ENCODE data around the gene TARS3. TPM values are rescaled to one million over a fixed set of nuclear protein-coding genes. Genes with fewer than 3 reads are reported as not detected.
A peak's percentile ranks its signal among the peaks of the same experiment; 100 is the strongest.

Gene TARS3
- total and polyA plus RNA-seq, 8 donors = 9.3 to 30.2 (median 26.1) TPM

DNA sequence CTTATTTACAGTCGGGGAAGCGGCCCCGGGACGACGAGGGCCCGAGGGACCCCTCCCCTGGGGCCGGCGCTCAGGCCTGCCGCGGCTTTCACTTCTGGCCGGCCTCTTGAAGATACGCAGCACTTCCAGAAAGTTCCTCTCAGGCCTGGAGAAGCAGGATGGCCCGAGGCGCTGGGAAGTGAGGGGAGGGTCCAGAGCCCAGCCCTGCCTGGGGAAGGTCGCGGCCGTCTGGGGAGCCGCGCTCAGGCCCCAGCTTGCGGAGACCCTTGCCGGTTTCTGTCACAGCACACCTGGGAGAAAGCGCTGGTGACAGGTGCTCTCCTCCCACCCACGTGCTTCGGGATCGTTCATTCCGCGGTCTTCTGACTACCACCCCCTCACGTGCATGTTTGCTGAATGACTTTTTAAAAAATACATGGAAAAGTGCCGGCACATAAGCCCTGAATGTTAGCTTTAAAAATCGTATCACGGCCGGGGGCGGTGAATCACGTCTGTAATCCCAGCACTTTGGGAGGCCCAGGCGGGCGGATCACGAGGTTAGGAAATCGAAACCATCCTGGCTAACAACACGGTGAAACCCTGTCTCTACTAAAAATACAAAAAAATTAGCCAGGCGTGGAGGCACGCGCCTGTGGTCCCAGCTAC lies 71.4 kb downstream of the TARS3 start:
- ATAC-seq (peak; percentile 61), DNase-seq (peak in 2 of 4 donors; percentile 43 to 54)
- peaks cover 14 to 51% of the 10 kb centered on the region in 2 donors for H3K4me1 ChIP-seq
- H3K36me3 ChIP-seq = peaks cover 0 to 13% of the 10 kb centered on the region in 2 donors
- no peaks in the 10 kb centered on the region for H3K9me3 ChIP-seq
- peak overlapping the region; percentile 98 to 99 for H3K27ac ChIP-seq
- intact Hi-C loops (cut with DNase I) = no loop called here
- TF ChIP-seq, protein P1, sequence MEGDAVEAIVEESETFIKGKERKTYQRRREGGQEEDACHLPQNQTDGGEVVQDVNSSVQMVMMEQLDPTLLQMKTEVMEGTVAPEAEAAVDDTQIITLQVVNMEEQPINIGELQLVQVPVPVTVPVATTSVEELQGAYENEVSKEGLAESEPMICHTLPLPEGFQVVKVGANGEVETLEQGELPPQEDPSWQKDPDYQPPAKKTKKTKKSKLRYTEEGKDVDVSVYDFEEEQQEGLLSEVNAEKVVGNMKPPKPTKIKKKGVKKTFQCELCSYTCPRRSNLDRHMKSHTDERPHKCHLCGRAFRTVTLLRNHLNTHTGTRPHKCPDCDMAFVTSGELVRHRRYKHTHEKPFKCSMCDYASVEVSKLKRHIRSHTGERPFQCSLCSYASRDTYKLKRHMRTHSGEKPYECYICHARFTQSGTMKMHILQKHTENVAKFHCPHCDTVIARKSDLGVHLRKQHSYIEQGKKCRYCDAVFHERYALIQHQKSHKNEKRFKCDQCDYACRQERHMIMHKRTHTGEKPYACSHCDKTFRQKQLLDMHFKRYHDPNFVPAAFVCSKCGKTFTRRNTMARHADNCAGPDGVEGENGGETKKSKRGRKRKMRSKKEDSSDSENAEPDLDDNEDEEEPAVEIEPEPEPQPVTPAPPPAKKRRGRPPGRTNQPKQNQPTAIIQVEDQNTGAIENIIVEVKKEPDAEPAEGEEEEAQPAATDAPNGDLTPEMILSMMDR (IDR thresholded peaks at IDR 0.05) = no peak
- peak overlapping the region; percentile 83 to 93 for H3K4me3 ChIP-seq
- H3K27me3 ChIP-seq = no peaks in the 10 kb centered on the region

DNA sequence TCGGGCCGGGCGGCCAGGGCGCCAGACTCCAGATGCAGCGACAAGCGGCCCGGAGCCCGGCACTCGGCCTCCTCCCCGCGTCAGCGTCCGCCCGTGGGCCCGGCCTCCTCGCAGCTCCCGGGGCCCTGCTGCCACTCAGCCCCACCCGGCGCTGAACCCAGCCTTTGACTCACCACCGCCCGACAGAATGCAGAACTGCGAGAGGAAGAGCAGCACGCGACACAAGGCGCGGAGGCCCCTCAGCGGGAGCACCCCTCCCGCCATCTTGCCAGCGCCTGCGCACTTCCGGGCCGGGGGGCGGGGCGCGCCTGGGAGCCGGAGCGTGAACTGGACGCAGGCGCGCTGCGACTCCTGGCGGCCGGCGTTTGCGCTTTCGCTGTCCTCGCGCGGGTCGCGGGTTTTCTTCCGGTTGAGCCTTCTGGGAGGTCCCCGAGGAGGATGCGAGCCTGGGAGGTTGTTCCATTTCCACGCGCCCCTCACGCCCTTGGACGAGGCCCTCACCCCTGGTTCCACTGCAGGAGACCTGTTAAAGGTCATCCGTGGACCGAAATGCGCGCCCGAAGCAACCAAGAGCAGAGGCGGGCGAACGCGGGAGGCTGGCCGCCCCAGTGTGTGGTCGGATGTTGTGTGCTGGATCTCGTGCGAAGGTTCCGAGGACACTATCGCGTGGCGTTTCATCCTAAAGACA lies 72.0 kb downstream of the TARS3 start, which contains the start of gene TM2D3:
TM2D3 (minus strand) TSS at position 284 of the 688 bp plus-strand sequence; CDS start at position 264, 20 bp downstream.
- TF ChIP-seq, protein P1 (IDR thresholded peaks at IDR 0.05) = peak; percentile 71 to 91
- DNase-seq = peak; percentile 94 to 99 (median 95)

DNA sequence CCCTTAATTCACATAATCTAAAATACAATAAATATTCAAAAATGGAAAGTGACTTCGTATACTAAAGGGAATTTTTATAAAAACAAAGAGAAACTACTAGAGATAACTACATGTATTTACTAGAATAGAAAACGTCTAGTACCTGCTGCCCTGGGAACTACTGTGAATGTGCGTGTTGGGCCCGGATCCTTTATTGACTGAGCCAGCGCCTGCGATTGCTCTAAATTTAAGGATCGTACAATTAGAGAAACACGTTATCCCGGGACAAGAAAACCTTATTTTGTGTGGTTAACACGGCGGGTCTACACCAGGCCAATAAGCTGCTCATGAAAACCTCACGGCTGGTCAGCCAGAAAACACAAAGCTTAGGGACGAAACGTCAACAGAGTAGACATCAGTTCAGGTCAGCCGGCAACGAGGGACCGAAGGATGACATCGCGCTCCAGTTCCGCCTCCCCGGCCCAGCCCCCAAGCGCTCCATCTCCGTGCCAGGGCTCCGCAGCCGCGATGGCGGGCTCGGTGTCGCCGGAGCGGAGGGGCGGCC lies 72.6 kb downstream of the TARS3 start:
- H3K27me3 ChIP-seq = no peaks in the 10 kb centered on the region
- peak overlapping the region; percentile 83 to 93 for H3K4me3 ChIP-seq
- intact Hi-C loops (cut with DNase I) = no loop called here
- no peaks in the 10 kb centered on the region for H3K9me3 ChIP-seq
- ATAC-seq (peak; percentile 60), DNase-seq (peak in 1 of 4 donors; percentile 70)
- H3K36me3 ChIP-seq = peaks cover 0 to 25% of the 10 kb centered on the region in 2 donors
- TF ChIP-seq, protein P1 (IDR thresholded peaks at IDR 0.05) = no peak
- peak overlapping the region; percentile 98 to 99 for H3K27ac ChIP-seq
- H3K4me1 ChIP-seq = peaks cover 14 to 47% of the 10 kb centered on the region in 2 donors

More for the DNA sequence above, 72.0 kb downstream of the TARS3 start, which contains the start of gene TM2D3:
- peak within 1 kb of the TSS; percentile 98 to 99 for H3K27ac ChIP-seq
- intact Hi-C loops (cut with DNase I) = no loop called here
- peaks cover 14 to 47% of the 10 kb centered on the region in 2 donors for H3K4me1 ChIP-seq
- peaks cover 0 to 19% of the 10 kb centered on the region in 2 donors for H3K36me3 ChIP-seq
- no peaks in the 10 kb centered on the region for H3K9me3 ChIP-seq
- peak; percentile 98 for ATAC-seq
- H3K4me3 ChIP-seq = peak within 1 kb of the TSS; percentile 83 to 93
- no peaks in the 10 kb centered on the region for H3K27me3 ChIP-seq

DNA sequence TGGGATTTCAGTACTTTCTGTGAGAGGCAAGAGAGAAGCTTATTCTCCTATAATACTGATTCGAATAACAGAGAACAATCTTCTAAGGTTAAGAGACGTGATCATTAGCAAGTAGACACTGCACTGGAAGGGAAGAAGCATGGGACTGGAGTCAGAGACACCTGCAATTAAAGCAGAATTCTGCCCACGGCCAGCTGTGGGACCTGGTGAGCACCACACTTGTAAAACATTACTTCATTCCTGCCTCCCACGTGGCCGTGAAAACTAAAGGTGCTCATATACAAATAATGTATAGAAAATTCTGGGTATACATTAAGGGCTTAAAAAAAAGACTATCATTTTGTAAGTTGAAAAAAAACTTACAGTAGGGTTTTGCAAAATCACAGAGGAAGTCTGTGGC lies 74.1 kb downstream of the TARS3 start:
- Histone ChIP-seq H3K4me1 (peaks cover 14 to 47% of the 10 kb centered on the region in 2 donors), H3K4me3 (peak overlapping the region in 1 of 2 donors; percentile 93), H3K9me3 (no peaks in the 10 kb centered on the region), H3K36me3 (peaks cover 0 to 40% of the 10 kb centered on the region in 2 donors), H3K27ac (no peak overlapping the region), H3K27me3 (no peaks in the 10 kb centered on the region)
- TF ChIP-seq, protein P1 (IDR thresholded peaks at IDR 0.05) = no peak
- intact Hi-C loops (cut with DNase I) = no loop called here
- DNase-seq (no peak), ATAC-seq (no peak)

DNA sequence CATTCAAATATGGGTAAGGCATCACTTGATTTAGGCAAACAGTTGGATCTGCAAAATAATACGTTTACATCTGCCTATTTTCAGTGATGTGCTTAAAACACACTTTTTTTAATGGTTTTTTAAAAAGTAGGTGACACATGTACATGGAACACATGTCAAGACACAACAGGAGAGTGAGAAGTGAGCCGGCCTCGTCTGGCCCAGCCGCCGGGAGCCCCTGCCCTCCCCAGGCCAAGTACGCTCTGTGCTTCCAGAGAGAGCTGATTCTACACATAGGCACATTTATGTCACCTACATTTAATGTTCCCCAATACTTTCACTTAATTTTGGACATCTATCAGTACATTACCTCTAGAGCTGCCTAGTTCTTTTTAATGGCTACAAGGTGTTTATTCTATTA lies 75.9 kb downstream of the TARS3 start:
- no peak overlapping the region for H3K27ac ChIP-seq
- no peak overlapping the region for H3K4me3 ChIP-seq
- TF ChIP-seq, protein P1 (IDR thresholded peaks at IDR 0.05) = no peak
- DNase-seq = no peak
- no peaks in the 10 kb centered on the region for H3K27me3 ChIP-seq
- peaks cover 14 to 37% of the 10 kb centered on the region in 2 donors for H3K4me1 ChIP-seq
- H3K36me3 ChIP-seq = peaks cover 0 to 58% of the 10 kb centered on the region in 2 donors
- intact Hi-C loops (cut with DNase I) = no loop called here
- H3K9me3 ChIP-seq = no peaks in the 10 kb centered on the region
- ATAC-seq = no peak

Measured in left lung (tissue), 10 donors.